Mucosa of gallbladder (tissue), 1 donor: ENCODE results near the gene SPHK2. TPM values are rescaled to one million over a fixed set of nuclear protein-coding genes. Genes with fewer than 3 reads are reported as not detected.

Source experiments
- total RNA-seq: library from RNA; stranded (reverse); gene quantifications from one replicate; pipeline ENCODE4 v1.2.1, GENCODE V29; 2021
- donor health status: DM: no; HTN: no; CAD: no.

Gene SPHK2
- total RNA-seq, 1 donor from 2014 or later, result 51.8 TPM

Other genes with a start within 250 kb of the SPHK2 start
- 205 TPM for gene KDELR1, start 228.0 kb upstream of the SPHK2 start, total RNA-seq
- gene GRIN2D, start 225.8 kb upstream of the SPHK2 start, total RNA-seq, result 0.69 TPM
- gene GRWD1, start 173.5 kb upstream of the SPHK2 start, total RNA-seq, result 27.6 TPM
- gene KCNJ14, start 163.9 kb upstream of the SPHK2 start, total RNA-seq, result 1.0 TPM
- gene CYTH2, start 150.1 kb upstream of the SPHK2 start, total RNA-seq, result 141 TPM
- gene LMTK3, start 107.7 kb upstream of the SPHK2 start, total RNA-seq, result 21.0 TPM
- 13.1 TPM for gene SULT2B1, start 67.3 kb upstream of the SPHK2 start, total RNA-seq
- gene SPACA4, start 12.8 kb upstream of the SPHK2 start, total RNA-seq, result not detected
- gene FAM83E, start 4.4 kb upstream of the SPHK2 start, total RNA-seq, result 143 TPM
- 1,057 TPM for gene RPL18, start 328 bp upstream of the SPHK2 start, total RNA-seq
- 39.9 TPM for gene DBP, start 17.9 kb downstream of the SPHK2 start, total RNA-seq
- gene CA11, start 26.7 kb downstream of the SPHK2 start, total RNA-seq, result 46.2 TPM
- 0.46 TPM for gene NTN5, start 53.5 kb downstream of the SPHK2 start, total RNA-seq
- 78.1 TPM for gene FUT2, start 76.5 kb downstream of the SPHK2 start, total RNA-seq
- gene MAMSTR, start 100.2 kb downstream of the SPHK2 start, total RNA-seq, result 1.6 TPM
- 13.1 TPM for gene RASIP1, start 121.1 kb downstream of the SPHK2 start, total RNA-seq
- gene IZUMO1, start 127.4 kb downstream of the SPHK2 start, total RNA-seq, result 0.20 TPM
- gene FUT1, start 133.1 kb downstream of the SPHK2 start, total RNA-seq, result 1.0 TPM
- not detected for gene FGF21, start 136.0 kb downstream of the SPHK2 start, total RNA-seq
- 56.3 TPM for gene BCAT2, start 191.5 kb downstream of the SPHK2 start, total RNA-seq
- 10.6 TPM for gene HSD17B14, start 217.0 kb downstream of the SPHK2 start, total RNA-seq
- gene PLEKHA4, start 249.1 kb downstream of the SPHK2 start, total RNA-seq, result 18.9 TPM